ENCODE data around the gene LTBR.
"Not testable (repeated sequence)": the region's sequence is repeated elsewhere in the genome, so short reads cannot be mapped to it uniquely, and the experiment has no call there.

LTBR gene

DNA sequence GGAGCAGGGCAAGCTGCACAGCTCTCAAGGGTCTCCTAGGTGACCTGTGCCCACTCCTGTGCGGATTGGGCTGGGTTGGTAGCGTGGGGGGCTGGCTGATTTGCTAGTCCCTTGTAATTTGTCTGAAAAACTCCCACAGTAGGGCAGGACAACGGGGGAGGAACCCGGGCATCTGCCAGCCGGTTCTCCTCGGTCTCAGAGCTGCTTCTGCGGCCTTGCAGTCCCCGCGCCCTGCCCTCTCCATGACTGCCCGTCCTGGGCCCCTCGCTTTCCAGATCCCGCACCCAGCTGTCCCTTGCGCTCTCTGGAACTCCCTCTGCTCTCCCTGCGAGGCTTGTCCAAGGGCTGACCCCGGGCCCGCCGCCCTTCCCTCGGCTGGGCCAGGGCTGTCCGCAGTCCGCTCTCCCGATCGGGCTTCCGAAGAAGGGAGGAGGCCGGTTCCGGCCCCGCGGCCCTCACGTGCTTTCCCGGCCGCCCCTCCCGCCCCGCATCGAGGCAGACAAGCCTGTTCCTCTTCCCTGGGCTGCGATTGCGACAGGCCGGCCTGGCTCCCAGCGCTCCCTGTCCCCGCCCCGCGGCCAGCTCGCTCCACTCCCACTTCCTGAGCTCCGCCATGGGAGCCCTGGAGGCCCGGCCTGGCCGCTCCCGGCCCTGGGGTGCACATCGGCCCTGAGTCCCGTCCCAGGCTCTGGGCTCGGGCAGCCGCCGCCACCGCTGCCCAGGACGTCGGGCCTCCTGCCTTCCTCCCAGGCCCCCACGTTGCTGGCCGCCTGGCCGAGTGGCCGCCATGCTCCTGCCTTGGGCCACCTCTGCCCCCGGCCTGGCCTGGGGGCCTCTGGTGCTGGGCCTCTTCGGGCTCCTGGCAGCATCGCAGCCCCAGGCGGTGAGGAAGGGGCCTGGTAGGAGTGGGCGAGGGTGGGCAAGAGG is at the start of gene LTBR:
LTBR (plus strand) TSS at position 591 of the 927 bp plus-strand sequence; CDS start at position 788, 197 bp downstream.
- no peak for DNase-seq

DNA sequence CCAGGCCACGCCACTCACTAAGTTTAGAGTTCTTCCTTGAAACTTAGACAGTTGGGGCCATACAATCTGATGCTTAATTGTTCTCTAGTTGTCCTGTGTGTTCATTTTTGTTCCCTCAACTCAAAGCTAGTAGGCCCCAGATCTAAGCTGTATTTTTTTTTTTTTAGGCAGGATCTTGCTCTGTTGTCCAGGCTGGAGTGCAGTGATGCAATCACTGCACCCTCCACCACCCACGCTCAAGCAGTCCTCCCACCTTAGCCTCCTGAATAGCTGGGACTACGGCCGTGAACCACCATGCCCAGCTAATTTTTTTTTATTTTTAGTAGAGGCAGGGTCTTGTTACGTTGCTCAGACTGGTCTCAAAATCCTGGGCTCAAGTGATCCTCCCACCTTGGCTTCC is 49.6 kb upstream of the LTBR start:
- no peak for DNase-seq

DNA sequence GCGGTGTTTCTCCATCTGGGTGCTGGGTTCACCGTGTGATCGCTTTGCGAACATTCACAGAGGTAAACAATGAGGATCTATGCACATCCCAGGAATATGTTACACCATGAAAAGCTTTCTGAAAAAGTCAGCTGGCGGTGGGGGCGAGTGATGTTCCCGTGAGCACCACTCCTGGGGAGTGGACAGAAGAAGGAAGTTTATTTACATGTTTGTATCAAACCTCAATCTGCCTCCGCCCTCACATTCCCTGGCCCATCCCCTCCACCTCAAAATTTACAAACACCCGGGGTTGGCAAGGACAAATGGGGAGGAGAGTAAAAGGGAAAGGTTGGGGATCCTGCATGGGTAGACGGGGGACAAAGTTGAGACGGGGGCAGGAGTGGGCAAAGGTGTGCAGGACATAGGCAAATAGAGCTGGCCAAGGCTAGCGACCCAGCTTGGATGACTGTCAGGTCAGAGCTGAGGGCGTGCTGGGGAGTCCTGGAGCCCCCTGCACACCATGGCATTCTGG is 49.0 kb upstream of the LTBR start:
- DNase-seq, result no peak

DNA sequence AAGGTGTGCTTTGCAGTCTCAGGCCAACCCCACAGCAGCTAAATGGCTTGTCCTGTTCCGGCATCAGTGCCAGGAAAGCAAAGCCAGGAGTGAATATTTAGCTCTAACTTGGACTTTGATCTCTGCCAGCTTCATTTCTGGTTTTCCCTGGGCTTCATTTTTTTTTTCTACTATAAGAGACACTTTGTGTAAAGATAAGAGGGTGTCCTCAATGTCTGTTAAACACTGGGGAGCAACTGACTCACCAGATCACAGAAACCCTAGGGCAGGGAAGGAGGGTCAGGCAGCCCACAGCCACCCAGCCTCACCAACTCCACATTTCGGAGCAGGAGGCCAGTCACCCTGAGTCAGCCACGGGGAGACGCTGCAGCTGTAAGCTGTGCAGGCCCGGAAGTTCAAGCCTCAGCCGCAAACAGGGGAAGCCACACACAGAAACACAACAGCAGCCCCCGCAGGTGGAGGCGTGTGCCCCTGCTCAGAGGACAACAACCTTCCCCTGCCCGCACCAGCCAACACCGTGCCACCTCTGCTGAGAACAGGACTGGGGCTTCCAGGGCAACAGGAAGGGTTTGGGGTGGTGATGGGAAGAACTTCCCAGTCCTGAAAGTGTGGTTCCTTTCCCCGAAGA is 48.4 kb upstream of the LTBR start:
- peak; percentile 92 for DNase-seq

DNA sequence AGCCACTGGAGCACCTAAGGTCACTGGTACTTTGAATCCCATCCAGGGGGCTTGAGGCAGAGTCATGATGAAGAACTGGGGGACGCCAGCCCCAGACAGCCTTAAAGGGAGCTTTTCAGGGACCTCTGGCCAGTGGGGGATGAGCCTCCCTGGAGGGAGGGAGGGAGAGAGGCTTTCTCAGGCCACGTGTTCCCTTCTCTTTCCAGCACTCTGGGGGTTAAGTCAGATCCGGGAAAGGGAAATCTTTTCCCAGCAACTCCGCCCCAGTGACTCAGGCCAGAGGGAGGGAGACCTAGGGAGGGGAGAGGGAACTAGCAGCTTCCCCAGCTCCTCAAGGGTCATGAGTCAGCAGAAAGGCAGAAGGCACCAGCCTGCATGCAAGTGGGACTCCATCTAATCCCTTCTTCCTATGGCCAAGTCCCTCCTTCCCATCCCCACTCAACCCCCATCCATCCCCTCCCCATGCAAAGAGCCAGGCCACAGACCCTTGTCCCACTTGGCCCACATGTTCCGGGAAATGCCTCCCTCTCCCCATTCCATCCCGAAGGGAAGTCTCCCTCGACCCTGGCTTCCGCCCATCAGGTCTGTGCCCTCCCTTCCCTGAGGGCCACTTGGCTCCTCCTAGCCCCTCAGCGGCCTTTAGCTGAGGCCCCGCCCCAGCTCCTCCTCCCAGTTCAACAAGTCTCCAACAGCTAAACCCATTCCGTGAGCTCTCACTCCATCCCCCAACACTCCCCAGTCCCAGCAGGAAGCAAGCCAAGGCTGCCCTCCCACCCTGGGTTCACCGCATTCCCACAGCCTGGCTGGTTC is 47.7 kb upstream of the LTBR start:
- peak; percentile 79 for DNase-seq

DNA sequence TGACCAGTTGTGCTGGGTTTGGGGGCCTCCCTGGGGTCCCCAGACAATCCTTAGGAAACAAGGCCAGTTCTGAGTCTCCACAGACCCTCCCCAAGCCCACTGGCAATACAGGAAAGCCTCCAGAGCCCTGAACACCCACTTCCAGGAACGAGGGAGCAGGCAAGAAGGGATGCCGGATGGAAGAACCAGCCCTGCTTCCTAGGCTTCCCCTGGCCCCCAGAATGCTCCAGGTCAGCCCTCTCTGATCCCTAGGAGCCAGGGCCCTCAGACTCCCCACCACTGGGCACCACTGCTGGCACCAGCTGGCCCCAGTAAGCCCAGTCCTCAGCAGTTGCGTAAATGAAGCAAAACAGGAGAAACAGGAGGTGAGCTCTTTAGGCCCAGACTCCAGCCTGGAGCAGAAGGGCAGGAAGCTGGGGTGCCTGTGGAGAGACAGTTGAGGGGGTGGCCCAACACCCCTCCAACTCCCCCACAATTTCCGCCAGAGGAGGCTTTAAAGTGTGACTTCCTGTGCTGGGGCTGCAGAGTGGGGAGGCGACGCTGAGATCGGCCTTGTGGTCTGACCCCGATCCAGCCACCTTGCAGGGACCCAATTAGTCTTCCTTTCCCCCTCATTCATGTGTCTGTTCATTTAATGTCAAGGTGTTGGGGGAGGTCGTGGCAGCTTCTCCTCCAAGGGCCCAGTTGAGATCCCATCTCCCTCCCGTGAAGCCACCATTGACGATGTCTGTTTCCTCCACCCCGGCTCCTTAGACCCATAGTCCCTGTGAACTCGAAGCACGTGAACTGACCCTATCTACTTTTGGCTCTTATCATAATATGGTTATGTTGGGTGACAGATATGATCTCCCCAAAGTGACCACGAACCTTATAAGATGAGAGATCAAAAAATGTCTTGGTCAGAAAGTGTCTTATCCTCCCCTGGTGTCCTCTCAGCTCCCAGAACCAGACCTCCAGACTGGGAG is 46.8 kb upstream of the LTBR start:
- peak; percentile 81 for DNase-seq

DNA sequence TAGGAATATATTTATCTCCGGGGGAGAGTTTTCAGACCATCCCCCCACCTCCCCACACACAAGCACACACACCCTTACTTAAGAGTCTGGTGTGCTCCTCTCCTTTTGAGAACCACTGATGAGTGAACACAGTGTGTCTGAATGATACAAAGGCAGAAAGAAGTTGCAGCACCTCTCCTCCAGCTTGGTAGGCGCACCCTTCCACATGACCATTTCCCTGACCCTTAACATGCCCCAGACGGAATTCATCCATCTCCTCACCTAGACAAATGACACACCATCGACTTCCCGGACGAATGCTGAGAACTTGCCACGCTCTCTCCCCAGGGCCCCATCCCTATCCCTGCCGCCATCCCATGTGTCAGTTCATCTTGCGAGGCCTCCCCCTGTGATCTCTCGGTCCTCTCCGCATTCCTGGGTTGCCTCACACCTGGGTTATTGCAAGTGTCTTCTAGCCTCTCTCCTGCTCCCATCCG is 46.0 kb upstream of the LTBR start:
- DNase-seq, result no peak

DNA sequence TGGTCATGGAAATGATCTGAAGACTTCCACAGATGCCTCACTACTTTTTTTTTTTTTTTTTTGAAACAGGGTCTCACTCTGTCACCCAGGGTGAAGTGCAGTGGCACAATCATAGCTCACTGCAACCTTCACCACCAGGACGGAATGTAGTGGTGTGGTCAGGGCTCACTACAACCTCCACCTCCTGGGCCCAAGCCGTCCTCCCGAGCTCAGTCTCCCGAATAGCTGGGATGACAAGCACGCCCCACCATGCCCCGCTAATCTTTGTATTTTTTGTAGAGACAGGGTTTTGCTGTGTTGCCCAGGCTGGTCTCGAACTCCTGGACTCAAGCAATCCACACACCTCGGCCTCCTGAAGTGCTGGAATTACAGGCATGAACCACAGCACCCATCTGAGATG is 45.4 kb upstream of the LTBR start:
- DNase-seq, result not testable (repeated sequence)

DNA sequence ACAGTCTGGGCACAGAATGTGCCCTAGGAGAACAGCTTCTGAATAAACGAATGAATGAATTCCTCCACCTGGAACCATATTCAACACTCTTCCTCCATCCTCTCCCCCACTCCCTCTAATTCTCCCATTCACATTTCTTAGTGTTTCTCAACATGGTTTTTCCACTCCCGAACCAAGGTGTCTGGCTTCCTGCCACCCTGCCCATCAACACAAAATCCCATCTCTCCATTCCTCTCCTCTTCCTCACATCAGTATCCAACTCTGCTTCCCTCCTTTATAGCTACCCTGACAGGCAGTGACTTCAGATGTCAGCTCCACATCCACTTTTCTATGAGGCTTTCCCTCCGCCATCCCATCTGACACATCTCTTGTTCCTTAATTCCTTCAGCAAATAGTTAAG is 45.0 kb upstream of the LTBR start:
- no peak for DNase-seq

DNA sequence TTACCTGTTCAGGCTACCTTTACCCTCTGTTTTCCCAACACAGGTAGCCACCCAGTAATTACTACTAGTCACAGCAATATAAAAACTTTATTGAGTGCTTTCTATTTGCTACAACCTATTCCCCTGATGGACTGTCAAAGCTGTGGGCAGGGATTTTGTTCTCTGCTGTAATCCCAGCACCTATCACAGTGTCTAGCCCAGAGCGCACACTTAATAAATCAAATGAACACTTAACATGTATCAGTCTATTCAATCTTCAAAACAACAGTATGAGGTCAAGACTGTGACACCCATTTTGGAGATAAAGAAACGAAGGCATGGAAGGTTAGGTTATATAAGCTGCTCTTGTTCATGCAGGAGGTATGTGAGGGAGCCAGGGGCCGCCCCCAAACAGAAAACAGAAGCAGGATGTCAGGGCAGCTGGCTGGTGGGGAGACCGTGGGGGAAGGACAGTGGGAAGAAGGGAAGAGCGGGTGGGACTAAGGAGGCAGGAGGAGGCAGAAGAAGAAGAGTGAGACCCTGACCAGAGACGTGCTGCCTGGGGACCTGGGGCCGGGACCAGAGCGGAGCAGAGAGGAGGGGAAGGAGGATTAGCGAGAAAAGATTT is 43.8 kb upstream of the LTBR start:
- no peak for DNase-seq

DNA sequence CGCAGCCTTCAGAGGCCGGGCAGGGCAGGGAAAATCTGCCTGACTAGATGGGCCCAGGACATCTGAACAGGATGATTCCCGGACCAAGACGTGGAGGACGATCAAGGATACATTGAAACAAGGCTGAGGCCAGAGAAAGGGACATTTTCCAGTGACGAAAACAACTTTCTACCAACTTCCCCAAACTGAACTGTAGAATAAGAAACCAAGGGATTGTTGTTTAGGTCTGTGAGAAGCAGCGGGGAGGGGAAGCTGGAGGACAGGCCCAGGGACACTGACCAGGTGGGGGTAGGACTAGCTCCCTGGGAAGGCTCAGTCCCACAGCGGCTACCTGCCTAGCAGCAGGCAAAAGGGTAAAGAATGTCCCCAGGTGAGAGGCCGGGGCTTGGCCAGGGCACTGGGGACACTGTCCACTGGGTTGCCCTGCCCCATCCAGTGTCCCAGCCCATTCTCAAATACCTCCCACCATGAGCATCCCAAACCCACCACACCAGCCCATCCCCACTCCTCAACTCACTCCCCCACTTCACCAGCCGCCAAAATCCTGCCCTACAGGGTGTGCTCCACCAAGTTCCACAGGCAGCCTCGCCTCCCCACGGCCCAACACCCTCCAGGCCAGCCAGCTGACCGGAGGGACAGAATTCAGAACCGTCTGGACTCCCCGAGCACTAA is 43.1 kb upstream of the LTBR start:
- no peak for DNase-seq

DNA sequence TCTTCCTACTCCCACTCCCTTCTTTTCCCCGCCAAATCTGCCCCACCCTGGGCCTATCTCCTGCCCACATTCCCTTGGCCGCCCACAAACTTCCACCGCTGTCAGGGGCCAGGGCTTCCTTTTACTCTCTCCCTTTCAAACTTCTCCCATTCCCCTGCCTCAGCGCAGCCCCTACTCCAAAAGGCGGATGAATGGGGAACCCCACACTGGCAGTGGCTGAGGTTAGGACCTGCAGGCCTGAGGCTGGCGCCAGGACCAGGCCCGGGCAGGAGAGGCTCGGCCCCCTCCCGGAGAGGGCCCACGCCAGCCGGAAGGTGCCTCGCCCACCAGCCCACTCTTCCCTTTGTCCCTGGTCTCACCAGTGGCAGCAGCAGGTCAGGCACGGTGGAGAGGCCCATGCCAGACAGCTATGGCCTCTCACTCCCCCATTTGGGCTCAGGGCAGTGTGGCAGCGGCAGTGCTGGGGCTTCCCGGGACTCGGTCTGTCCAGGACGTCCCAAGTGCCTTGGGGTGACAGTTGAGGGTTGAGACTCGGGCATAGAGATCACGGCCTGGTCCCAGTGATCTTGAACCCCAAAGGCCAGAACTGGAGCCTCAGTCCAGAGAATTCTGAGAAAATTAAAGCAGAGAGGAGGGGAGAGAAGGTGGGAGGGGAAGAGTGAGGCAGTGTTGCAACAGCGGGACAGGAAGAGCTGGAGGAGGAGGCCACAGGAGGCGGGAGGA is 42.4 kb upstream of the LTBR start, which contains the start of gene TNFRSF1A:
TNFRSF1A (minus strand) TSS at position 660 of the 723 bp plus-strand sequence; CDS start at position 398, 262 bp downstream.
- DNase-seq, result peak; percentile 81

DNA sequence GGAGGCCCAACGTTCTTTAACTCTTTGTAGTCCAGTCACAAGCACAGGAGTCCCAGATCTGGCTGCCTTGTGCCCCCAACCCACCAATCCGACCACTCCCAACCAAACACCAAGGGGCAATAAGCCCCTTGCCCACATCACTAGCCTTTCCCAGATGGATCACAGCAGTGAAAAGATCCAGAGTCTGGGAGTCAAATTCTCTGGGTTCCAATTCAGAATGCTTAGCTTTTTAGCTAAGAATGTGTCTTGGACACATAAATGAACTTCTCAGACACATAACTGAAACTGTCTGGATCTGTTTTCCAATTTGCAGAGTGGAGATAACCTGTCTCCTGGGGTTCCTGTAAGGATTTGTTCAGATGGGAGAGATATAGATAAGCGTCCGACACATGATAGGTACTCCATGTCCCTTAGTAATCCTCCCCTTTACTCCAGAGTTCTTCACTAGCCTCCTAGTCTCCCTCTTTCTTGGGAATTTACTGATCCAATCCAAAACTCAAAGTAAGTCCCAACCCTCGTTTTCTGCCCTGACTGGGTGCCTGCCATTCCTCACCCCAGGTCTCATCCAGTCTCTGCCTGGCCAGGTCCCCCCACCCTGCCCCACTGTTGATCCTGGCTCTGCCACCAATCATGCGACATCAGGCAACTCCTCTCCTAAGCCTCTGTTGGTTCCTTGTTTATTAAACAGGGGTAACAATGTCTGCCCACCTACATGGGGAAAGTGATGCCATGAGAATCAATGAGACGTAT is 41.6 kb upstream of the LTBR start:
- no peak for DNase-seq

DNA sequence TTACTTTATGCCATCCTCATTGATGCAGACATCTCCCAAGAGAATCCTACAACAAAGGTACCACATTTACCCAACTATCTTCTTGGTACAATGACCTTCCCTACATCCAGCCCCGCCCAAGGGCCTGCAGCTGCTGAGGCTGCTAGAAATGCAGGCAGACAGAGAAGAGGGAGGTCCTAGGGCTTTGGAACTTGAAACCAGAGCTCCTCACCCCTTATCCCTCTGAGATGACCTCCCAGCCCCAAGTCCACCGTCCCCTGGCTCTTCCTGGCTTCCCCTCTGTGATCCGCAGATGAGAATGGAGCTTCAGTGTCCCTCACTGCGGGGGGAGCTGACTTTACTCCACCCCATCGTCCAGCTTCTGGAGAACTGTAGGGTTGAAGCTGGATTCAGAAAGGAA is 40.4 kb upstream of the LTBR start:
- no peak for DNase-seq

DNA sequence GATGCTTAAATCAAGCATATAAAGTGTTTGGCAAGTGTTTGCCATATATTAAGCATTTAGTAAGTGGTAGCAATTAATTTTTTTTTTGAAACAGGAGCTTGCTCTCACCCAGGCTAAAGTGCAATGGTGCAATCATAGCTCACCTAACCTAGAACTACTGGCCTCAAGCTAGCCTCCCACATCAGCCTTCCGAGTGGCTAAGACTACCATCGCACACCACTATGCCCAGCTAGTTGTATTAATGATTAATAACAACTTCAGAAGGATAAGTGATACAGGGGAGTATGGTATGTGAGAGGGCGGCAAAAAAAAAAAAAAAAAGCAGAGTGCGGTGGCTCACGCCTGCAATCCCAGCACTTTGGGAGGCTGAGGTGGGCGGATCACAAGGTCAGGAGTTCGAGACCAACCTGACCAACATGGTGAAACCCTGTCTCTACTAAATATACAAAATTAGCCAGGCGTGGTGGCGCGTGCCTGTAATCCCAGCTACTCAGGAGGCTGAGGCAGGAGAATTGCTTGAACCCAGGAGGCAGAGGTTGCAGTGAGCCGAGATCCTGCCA is 39.8 kb upstream of the LTBR start:
- not testable (repeated sequence) for DNase-seq

DNA sequence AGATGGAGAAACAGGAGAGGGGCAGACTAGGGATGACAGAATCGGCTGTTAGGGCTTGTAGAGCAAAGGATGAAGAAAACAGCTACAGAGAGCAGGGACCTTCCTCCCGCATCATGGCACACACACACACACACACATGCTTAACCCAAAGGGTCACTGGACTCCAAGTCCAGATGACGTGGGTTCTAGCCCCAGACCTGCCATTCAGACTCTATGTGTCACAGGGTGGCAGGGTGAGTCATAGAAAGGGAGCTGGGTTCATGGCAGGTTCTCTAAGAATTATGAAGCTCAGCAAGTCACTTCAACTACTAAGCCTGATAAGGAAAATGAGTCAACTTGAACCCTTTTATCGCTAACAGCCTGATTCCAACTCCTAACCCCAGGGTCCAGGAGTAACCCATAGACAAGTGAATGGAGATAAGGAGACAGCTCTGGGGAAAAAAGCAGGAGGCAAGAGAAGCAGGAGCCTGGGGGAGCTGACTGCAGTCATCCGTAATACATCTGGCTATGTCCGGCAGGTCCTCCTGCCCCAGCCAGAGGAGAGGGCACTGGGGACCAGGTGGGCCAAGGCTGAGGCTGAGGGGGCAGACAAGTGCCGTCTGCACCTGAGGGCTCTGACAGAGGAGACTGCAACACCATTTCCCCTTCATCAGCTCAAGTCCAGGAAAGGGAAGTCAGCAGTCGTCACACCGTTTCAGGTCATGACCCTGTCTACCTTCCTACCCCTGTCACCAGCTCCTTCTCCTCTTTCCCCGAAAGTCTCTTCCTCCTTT is 38.5 kb upstream of the LTBR start:
- no peak for DNase-seq

DNA sequence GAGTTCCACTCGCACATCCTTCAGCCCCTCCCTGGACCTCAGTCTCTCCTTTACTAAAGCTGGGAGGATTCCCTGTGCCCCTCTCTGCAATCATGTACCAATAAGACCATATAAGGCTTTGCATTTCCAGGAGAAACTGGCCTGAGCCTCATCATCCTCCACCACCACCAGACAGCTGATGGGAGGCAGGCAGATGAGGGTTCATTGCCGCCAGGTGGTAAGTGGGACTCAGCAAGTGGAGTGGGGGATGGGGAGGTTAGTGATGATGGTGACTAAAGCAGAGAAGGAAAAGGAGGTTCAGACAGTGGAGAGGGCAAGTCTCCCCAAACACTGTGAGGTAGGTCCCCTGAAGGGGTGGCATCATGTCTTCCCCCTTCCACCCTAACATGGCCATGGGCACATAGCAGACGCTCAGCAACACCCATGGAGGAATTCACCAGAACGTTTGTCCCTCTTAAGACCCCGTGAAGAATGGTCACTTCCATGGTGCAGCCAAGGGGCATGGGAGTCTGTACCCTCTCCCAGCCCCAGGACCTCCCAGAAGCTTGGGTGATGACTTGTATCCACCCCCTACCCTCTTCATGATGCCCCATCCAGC is 37.6 kb upstream of the LTBR start:
- no peak for DNase-seq

DNA sequence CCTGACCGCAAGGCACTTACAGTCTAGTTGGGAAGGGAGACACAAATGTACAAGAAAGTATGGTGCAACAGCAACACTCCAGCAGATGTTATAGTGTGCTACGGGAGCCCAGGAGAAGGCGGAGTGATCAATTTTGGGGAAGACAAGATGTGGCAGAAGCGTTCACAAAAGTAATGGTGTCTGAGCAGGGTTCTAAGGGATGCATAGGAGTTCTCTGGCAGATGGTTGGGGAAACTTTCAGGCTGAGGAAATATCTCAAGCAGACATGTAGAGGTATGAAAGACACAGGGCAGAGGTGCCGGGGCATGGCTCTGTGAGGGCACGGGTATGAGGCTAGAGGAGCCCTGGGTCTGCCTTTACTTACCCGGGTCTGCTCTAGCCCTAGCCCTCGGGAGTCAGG is 37.0 kb upstream of the LTBR start:
- DNase-seq, result no peak

Data from activated CD8-positive, alpha-beta memory T cell treated with anti-CD3 and anti-CD28 coated beads for 24 hours (primary cell).